HG03025 (cell line): ENCODE data around the gene MSI2.

Experiments
- ATAC-seq: cut with Tn5 transposase; IDR thresholded peaks from one replicate; pipeline ENCODE4 v1.9.1; 2021; ENCODE audit warnings: mild to moderate bottlenecking, moderate library complexity; ENCODE audit not compliant: unreplicated experiment, low FRiP score

Gene MSI2

DNA sequence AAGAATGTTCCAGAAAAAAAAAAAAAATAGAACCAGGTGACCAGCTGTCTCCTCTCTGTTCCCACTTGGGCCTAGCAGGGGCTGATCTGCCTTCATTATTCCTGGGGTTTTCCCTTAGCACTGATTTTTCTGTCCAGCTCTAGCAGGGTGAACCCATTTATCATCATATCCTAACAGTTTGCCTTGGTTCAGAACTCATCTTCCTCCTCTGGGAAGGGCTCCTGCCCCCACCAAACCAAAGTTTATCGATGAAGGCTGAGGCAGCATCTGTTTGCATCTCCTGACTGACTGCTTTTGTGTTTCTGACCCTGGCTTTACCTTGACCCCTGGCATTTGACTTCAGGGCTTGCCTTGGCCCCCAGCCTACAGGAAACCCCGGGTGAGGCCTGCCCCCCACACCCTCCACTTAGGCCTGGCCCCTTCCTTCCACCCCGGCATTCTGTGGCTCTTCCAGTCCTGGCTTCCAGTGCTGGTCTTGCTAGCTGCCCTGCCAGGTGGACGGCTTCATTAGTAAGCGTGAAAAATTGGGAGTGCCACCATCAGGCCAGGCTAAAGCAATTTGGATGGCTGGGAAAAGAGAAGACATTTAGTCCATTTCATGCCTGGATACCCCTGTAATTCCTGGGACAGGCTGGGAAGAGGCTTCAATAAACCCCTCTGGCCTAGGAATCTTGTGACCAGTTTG, 323.9 kb downstream of the MSI2 start:
- ATAC-seq, result no peak

DNA sequence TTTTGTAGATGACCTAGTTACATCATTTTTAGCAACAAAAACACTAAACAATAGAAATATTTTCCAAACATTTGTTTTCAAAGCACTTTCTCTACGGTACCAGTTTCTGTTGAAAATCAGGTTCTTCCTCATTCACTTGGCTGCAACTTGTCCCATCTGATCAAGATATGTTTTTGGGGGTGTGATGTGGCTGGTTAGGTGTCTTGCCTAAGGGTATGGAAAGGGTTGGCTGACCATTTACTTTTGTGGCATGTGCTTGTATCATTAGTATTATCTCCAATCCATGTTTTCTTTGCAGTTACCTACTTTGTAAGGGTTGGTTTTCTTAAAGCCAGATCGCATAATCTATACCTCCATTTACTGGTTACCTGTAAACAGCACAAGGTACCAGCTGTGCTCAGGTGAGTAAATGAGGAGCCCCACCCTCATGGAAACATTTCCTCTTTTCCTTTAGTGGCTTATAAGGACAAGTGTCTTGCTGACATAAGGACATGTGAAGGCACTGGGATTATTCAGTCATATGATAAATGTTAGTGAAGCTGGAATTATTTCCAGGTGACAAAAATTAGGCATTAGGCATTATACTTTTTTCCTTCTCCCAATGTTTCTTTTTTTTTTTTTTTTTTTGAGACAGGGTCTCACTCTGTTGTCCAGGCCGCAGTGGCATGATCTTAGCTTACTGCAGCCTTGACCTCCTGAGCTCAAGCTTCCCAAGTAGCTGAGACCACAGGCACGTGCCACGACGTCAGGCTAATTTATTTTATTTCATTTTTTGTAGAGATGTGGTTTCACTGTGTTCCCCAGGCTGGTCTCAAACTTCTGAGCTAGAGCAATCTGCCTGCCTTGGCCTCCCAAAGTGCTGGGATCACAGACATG, 326.8 kb downstream of the MSI2 start:
- no peak for ATAC-seq

DNA sequence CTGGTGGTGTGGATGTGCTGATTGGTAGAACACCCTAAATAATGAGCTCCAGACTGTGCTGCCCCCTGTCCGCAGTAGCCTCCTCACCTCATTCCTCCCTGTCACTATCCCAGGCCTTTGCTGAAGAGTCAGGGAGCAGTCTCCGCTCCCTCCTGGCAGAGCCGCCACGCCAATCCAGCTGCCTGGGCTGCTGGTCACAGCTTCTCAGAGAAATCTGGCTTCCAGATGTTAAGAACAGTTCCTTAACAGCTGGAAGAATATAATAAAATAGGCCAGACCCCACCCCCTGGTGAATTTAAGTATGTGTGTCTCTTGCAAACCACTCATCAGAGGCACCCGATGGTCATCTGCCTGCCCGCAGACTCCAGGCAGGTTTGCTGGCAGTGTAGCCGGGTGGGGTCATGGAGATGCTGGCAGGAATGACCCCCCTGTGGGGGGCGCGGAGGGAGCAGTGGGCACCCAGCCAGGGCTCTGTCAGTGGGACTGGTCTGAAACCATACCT, 327.8 kb downstream of the MSI2 start:
- no peak for ATAC-seq

DNA sequence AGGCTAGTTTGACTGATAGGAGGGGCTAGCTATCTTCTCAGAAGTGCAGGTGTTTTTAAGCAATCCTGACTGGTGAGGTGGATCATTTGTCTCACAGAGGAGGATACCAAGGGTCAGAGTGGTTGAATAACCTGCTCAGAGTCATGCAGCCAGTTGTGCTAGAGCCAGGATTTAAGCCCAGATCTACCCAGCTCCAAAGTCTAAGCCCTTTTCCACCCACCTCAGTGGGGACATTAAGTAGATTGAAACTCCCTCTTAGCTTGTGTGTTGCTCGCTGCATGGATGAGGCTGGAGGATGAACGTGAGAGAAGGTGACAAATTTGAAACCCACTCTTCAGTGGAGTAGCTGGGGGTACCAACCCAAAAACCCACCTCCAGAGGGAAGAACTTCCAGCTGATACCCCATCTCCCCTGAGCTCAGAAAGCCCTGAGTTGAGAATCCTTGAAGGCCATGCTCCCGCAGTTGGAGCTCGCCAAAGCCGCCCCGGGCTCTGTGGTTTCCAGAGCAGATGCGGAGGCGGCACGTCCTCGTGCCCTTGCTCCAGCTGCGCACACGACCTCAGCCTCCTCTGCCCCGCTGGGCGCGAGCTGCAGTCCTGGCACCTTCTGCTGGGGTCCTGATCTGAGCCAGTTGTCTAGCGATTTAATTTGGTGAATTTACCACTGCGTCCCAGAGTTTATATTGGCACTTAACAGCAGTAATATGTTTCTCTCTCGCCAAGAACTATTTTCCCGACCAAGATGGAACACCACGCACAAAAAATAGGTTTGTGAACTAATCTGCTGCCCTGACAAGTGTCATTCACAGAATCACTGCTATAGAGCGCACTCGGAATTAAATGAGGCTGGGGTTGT, 329.2 kb downstream of the MSI2 start:
- ATAC-seq, result no peak

DNA sequence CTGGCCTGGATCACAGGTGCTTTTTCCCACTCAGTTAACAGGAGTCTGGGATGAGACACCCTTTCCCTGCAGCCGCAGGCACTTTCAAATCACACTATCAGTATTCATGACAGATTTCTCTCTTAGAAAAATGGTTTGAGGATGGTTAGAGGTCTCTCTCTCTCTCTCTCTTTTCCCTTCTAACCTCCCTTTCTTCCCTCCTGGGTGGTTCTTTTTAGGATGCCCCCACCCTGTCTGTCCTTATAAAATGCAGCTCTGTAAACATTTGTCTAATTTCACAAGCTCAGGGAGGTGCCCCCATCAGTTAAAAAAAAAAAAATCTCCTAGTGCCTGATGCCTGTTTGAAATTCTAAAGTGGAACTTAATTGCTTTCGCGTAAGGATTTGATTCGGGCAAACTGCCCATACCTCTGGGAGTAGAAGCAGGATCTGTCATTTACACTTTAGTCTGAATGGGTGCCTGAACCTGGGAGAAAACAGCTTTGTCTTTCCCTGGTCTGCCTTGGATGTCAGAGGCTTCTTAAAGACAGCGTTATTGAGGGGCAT, 329.9 kb downstream of the MSI2 start:
- ATAC-seq, result no peak

DNA sequence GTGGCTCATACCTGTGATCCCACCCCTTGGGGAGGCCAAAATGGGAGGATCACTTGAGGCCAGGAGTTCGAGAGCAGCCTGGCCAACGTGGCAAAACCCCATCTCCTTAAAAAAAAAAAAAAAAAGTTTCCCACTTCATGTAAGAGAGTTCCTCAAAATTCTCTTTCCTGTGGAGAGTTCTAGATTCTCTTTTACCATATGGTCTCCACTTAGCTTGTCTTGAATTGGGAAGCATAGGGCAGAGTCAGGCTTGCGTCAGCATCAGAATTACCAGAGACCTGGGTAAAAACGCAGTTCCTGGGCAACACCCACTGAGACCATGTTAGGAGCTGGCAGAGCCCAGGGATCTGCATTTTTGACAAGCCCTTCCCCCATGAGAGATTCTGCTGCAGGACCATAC, 330.4 kb downstream of the MSI2 start:
- ATAC-seq, result no peak

DNA sequence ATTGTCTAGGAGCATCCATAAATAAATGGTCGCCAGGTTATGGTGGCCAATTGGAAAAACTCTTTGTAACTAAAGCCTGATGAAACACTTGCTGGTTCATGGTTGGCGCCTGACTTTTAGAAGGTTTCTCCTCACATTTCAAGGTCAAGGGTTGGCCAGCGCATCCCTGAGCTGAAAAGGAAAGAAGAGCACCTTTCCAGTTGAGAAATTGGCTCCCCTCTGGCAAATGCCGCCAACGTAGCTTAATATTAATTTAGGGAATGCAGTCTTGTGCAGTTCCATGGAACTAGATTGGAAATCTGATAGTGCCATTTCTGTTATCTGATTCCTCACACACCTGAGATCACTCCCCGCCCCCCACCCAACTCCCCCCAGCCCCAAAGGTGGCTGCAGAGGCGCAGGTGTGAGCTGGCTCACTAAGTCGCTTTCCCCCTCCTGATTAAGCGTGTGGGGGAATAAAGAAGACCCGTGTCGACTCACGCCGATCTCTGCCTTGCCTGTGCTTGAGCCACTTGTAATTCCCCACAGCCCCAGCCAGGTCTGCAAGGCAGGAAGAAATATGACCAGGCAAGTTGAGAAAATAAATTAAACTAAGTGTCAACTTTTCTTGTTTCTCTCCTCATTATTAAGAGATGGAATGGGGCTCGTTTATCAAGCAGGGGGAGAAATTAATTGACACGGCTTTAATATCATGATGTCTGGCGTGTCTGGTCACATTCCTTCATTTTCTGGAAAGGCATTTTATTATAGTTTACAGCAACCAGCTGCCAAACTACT, 331.1 kb downstream of the MSI2 start:
- ATAC-seq, result no peak

DNA sequence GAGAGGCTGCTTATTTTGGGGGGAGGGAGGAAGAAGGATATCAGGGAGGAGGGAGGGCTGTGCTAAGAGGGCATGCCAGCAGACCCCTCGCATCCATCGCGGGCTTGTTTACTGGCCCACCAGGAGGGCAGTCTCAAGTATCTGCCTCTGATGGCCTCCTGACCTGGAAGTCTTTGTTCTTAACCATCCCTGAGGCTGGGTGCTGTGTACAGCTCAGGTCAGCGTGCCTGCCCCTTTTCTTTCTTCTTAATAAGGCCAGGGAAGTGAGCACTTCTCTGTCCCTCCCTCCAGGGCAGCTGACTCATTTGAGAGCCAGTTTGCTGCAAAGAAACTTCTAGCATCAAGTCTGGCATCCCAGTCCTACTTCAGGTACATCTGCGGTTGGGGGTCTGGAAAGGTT, 331.8 kb downstream of the MSI2 start:
- no peak for ATAC-seq

GRCh38 chr17:57589151-57590034, 333.1 kb downstream of the MSI2 start:
- ATAC-seq, result no peak

DNA sequence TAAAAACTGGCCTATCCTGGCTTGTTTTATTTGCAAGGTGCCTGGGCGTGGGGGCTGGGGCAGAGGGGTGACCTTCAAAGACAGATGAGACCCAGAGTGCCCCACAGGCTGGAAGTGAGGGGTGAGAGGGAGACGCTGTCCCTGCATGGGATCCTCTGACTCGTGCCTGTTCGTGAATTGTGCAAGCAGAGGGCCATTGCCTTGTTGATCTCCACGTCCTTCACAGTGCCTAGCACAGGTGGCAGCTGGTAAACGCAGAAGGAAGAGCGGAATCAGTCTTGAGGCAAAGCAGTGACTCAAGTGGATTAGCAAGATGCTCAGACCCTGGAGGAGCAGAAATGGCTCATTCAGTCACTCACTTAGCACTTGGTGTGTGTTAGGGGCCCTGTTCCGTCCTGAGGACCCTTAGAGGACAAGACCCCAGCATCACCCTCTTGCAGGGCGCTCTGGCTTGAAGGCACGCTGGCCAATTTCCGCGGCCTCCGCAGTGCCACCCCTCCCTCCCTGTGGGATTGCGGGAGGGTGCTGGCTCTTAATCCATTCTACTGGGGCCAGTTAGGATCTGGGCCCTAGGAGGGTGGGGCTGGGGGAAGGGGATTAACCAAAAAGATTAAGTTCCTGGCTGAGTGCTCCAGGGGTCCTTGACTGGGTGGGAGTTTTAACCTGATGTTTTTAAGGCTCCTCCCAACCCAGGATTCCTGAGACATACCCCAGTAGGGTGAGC, 337.6 kb downstream of the MSI2 start:
- no peak for ATAC-seq

- no peak for ATAC-seq
Observed at GRCh38 chr17:57594767-57595166, 338.4 kb downstream of the MSI2 start.

GRCh38 chr17:57595426-57595825, 339.1 kb downstream of the MSI2 start:
- ATAC-seq, result no peak

DNA sequence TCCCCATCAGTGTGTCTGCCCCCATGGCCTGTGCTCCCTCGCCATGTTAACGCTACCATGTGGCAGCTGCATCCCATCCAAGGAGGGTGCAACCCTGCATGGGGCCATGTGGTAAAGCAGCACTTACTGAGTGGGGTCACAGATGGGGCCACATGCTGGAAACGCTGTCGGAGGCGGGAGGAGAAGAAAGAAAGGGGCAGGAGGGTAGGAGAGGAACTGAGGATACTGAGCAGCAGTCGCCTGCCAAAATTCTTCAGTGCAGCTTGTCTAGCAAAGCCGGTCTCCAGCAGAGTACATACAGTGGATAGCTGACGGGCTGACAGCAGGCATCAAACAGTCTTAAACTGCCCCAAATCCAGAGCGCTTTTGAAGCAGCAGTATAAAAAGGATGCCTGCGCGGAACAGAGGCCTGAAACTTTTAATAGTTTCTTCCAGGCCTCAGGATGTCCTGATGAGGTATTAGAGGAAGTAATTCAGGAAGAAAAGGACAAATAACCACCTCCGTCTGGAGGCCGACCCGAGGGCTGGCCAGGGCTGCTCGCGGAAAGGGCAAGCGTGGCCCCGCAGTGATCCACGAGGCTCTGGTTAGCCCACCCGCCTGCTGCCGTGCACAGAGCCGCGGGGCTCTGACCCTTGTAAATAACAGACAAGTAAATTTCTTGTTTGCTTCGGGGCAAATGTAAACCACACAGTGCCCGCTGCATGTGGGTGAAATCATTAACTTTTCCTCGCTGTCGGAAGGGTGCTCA, 339.8 kb downstream of the MSI2 start:
- ATAC-seq, result no peak

GRCh38 chr17:57597101-57597500, 340.8 kb downstream of the MSI2 start:
- ATAC-seq, result no peak

DNA sequence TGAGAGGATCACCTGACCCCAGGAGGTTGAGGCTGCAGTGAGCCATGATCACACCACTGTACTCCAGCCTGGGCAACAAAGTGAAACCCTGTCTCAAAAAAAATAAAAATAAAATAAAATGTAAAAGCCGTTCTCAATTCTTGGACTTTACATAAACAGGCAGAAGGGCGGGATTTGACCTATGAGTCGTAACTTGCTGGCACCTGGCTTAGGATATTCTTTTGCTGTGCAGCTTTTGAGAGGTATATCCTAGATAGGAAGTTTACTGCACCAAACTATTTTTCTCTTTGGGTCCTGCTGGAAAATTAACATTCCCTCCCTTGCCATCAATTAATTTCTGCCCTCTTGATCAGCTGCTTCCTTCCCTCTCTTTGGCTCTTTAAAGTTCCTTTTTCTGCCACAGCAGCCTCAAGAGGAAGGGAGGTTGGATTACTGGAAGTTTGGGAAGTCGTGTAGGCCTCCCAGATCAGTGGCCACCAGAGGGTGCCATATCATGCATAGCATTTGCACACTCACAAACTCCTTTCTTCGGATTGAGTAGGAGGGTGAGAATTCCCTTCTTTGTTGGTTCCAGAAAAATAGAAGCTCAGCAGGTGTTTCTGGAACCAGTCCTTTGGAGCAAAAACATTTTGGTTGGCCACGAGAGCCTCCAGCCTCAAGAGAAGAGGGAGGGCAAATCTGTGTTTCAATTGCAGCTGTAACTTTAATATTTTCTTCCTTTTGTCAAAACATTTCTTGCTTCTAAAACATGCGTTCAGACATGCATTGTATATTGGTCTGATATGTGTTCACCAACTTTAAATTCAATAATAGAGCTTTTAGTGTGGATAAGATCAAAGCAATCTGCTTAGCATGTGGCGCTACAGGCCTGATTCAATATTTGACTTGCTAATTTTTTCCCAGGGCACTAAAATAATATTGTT, 341.5 kb downstream of the MSI2 start:
- ATAC-seq, result no peak

- ATAC-seq, result no peak
Observed at GRCh38 chr17:57599271-57600045, 343.1 kb downstream of the MSI2 start.
